ENCODE results near the gene ADGRA1.

Gene ADGRA1

DNA sequence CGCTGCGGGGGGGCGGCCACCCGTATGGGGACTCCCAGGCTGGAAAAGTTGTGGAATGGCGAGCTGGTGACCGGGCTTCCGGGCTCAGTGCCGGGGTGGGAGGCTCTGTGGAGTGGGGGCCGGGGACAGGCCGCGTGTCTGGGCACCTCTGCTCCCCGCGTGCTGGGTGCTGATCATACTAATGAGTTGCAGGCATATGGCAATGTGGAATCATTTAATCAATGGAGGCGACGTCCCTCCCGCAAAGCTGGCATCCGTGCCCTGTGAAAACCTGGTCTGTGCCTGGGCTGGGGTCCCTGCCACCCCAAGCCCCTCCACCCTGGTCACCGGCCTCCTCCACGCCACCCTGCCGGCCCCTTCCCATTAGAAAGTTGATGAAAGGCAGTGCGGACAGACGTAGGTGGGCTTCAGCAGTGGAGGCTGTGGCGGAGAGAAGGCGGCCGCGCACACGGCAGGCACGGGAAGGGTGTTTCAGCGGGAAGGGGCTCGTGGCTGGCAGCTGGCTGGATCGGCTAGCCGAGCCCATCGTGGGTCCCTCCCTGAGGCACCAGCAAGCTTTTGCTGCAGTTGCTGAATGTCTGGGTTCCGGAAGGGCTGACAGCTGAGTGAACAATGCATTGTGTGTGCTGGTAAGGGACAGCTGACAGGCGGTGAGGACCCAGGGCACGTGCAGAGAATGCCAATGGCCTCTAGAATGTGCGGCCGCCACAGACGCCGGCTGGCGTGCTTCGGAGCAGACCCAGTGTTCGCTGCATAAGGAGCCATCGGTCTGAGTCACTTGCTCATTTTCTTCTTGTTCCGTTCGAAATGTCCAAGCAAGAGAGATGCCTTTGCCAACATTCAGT lies 1.5 kb downstream of the ADGRA1 start:
- DNase-seq: no peak
- TF ChIP-seq GATA1 (IDR thresholded peaks at IDR 0.05; ENCODE audit: low read depth, low read length) (no peak), POLR2A (IDR thresholded peaks at IDR 0.05; ENCODE audit: low read length) (no peak)

GRCh38 chr10:133090101-133090500 lies 2.4 kb downstream of the ADGRA1 start:
- TF ChIP-seq POLR2A (IDR thresholded peaks at IDR 0.05; ENCODE audit: low read length): no peak
- no peak for TF ChIP-seq GATA1 (IDR thresholded peaks at IDR 0.05; ENCODE audit: low read depth, low read length)
- DNase-seq: no peak

- no peak for TF ChIP-seq GATA1 (IDR thresholded peaks at IDR 0.05; ENCODE audit: low read depth, low read length)
- no peak for TF ChIP-seq POLR2A (IDR thresholded peaks at IDR 0.05; ENCODE audit: low read length)
- no peak for DNase-seq
Measured at GRCh38 chr10:133090654-133091053, 2.9 kb downstream of the ADGRA1 start.

DNA sequence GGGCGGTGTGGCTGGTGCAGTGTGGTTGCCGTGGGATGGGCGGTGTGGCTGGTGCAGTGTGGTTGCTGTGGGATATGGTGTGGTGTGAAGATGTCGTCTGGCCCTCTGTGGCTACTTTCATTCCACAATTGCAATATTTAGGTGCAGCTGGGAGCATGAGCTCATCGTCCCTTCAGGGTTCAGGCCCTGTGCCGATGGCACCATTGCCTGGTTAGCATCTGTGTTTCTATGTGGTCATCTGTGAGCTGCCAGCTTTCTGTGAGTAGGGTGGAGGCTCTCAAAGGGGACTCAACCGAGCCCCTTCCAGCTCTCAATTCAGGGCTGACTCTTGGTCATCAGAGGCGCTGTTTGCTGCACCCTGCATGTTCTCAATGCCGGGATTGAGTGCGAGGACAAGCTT lies 3.6 kb downstream of the ADGRA1 start:
- DNase-seq: no peak
- TF ChIP-seq GATA1 (IDR thresholded peaks at IDR 0.05; ENCODE audit: low read depth, low read length) (no peak), POLR2A (IDR thresholded peaks at IDR 0.05; ENCODE audit: low read length) (no peak)

DNA sequence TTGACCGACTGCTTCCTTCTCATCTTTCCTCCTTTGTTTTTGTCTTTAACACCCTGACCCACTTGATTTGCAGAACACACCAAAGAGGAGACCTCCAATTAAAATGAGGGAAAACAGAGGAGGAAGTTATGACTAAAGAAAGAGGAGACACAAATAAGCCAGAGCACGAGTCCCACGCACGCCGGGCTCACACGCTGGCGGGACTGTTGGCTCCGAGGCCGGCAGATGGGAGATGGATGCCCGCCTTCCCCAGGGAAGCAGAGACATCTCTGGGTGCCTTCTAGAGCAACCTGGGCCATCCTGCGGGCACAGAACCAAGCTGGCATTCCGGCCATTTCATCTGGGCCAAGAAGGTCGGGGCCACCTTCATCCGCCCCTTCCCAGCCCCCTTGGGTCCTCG lies 5.6 kb downstream of the ADGRA1 start:
- TF ChIP-seq GATA1 (IDR thresholded peaks at IDR 0.05; ENCODE audit: low read depth, low read length) (no peak), POLR2A (IDR thresholded peaks at IDR 0.05; ENCODE audit: low read length) (no peak)
- no peak for DNase-seq

- TF ChIP-seq GATA1 (IDR thresholded peaks at IDR 0.05; ENCODE audit: low read depth, low read length): no peak
- TF ChIP-seq POLR2A (IDR thresholded peaks at IDR 0.05; ENCODE audit: low read length): no peak
- DNase-seq: no peak
Measured at GRCh38 chr10:133094286-133094685, 6.6 kb downstream of the ADGRA1 start.

DNA sequence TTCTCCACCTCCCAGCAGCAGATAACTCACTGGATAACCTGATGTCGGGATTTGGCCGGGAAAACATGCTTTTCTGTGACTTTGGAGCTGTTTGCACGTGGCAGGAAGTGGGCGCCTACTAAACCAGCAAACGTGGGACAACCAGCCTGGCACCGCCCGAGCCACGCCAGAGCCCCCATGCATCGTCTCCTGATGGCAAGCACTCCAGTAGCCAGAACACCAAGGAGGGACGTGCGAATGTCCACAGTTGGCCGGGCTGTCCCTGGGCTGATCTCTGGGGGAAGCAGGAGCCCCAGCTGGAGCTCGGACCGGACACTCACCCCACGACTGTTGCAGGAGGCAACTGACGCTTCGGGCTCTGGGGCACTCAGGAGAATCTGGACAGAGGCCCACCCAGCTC lies 7.1 kb downstream of the ADGRA1 start:
- TF ChIP-seq GATA1 (IDR thresholded peaks at IDR 0.05; ENCODE audit: low read depth, low read length) (no peak), POLR2A (IDR thresholded peaks at IDR 0.05; ENCODE audit: low read length) (no peak)
- no peak for DNase-seq

DNA sequence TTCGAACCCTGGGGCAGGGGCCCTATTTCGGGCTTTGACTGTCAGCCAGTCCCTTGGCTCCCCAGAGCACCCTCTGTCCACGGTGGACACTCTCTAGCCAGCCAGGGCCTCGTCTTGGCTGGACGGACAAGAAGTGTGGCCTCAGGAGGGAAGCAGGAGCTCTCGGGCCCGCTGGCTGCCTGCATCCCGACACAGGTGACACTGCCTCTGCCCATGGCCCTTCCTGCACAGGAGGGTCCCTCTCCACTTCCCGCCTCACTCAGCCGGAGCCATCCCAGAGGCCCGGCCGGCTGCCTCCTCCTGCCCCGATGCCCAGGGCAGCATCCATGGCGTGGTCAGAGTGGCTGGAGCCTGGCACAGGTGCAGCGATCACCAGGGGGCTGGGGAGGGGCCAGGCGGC lies 7.9 kb downstream of the ADGRA1 start:
- DNase-seq: no peak
- TF ChIP-seq GATA1 (IDR thresholded peaks at IDR 0.05; ENCODE audit: low read depth, low read length) (no peak), POLR2A (IDR thresholded peaks at IDR 0.05; ENCODE audit: low read length) (no peak)

- no peak for TF ChIP-seq POLR2A (IDR thresholded peaks at IDR 0.05; ENCODE audit: low read length)
- no peak for TF ChIP-seq GATA1 (IDR thresholded peaks at IDR 0.05; ENCODE audit: low read depth, low read length)
- DNase-seq: no peak
Measured at GRCh38 chr10:133096616-133097269, 9.0 kb downstream of the ADGRA1 start.

DNA sequence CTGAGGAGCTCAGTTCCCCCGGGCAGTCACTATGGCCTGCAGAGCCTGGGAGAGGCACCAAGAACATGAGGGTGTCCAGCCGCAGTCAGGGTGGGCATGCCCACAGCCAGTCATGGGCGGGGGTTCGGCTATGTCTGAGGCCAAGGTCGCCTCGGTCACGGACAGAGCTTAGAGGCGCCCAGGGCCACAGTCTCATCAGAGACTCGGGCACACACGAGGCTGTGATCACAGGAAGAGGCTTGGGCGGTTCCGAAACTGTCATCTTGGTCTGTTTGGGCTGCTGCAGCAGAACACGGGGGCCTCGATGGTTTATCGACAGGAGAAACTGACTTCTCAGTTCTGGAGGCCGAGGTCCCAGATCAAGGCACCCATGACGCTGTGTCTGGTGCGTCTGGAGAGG lies 9.7 kb downstream of the ADGRA1 start:
- TF ChIP-seq GATA1 (IDR thresholded peaks at IDR 0.05; ENCODE audit: low read depth, low read length) (no peak), POLR2A (IDR thresholded peaks at IDR 0.05; ENCODE audit: low read length) (no peak)

GRCh38 chr10:133097961-133098360 lies 10.2 kb downstream of the ADGRA1 start:
- no peak for DNase-seq
- TF ChIP-seq POLR2A (IDR thresholded peaks at IDR 0.05; ENCODE audit: low read length): no peak
- TF ChIP-seq GATA1 (IDR thresholded peaks at IDR 0.05; ENCODE audit: low read depth, low read length): no peak

More for the DNA sequence above, 9.7 kb downstream of the ADGRA1 start:
- no peak for DNase-seq

DNA sequence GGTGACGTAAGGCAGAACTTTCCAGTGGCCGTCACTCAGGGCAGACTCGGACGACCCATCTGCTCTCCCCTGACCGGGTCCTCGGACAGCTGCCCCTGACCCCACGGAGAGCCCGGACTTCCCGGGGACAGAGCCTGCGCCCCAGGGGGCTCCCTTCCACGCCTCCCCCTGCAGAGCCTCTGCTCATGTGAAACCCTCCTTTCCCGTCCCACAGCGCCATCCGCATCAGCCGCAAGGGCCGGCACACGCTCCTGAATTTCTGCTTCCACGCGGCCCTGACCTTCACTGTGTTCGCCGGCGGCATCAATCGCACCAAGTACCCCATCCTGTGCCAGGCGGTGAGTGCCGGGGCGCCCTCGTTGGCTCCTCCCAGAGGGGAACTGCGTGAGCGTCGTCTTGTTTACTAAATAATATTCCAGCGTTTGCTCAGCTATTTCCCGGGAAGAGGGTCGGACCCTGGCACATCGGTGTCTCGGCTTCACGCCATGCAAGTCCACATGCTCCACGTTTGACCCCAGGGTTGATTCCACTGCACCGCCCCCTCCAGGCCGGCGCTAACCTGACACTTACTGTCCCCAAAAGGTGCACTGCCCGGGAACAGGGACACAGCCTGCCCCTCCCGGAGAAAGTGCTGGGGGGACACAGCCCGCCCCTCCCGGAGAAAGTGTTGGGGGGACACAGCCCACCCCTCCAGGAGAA lies 10.9 kb downstream of the ADGRA1 start:
- TF ChIP-seq GATA1 (IDR thresholded peaks at IDR 0.05; ENCODE audit: low read depth, low read length) (no peak), POLR2A (IDR thresholded peaks at IDR 0.05; ENCODE audit: low read length) (no peak)
- DNase-seq: no peak

- DNase-seq: no peak
- TF ChIP-seq GATA1 (IDR thresholded peaks at IDR 0.05; ENCODE audit: low read depth, low read length): no peak
- no peak for TF ChIP-seq POLR2A (IDR thresholded peaks at IDR 0.05; ENCODE audit: low read length)
Measured at GRCh38 chr10:133099571-133099970, 11.8 kb downstream of the ADGRA1 start.

DNA sequence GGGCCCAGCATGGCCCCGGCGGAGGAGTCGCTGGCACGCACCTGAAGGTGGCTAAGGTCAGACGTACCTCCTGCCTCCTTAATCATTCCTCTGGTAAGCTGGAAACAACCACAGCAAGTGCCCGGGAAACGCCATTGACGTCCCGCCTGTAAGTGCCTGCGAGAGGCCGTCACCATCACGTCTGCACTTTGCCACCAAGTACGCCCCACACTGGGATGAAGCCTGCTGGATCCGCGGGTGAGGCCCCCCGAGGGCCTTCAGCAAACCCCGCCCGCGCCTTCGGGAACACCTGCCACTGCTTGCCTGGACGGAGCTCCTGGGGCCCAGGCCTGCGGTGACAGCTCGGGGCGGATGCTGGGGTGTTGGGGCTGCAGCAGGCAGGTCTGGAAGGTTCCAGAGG lies 12.5 kb downstream of the ADGRA1 start:
- DNase-seq: no peak
- no peak for TF ChIP-seq POLR2A (IDR thresholded peaks at IDR 0.05; ENCODE audit: low read length)
- TF ChIP-seq GATA1 (IDR thresholded peaks at IDR 0.05; ENCODE audit: low read depth, low read length): no peak
